PC-9 (cell line): ENCODE data around the gene USH1G. TPM values are rescaled to one million over a fixed set of nuclear protein-coding genes. Genes with fewer than 3 reads are reported as not detected.

Source experiments
- BruUV-seq: library from RNA; stranded (reverse); fragments of 400-500 nt; replicated peaks from 2 replicates; lab custom pipeline; 2021; lab: Mats Ljungman, UMichigan
- CTCF ChIA-PET: fragments of 300-600 bp; sonication (Branson Sonifier 250); formaldehyde crosslinking; loops from one replicate; lab custom pipeline; 2022; ENCODE audit warnings: antibody characterized with exemption; lab: Charles Lee
- POLR2A ChIA-PET: fragments of 300-600 bp; sonication (Branson Sonifier 250); formaldehyde crosslinking; loops from one replicate; lab custom pipeline; 2022; ENCODE audit warnings: antibody characterized with exemption; ENCODE audit not compliant: unreplicated experiment; lab: Charles Lee
- DNase-seq, 2 experiments: peaks; one replicate each; pipeline versions ENCODE4 v3.0.0 to v3.0.0-alpha.2; 2015 to 2022; ENCODE audit warnings: mixed read lengths in 1 of 2
- H2AFZ ChIP-seq: fragments of 200-600 bp; sonication (generic); 2 replicates; pipeline ENCODE4 v1.8.1; 2017; ENCODE audit warnings: antibody characterized with exemption
- H3F3A ChIP-seq: fragments of 200-600 bp; sonication (generic); 2 replicates; pipeline ENCODE4 v1.8.1; 2017; ENCODE audit warnings: antibody characterized with exemption, mild to moderate bottlenecking, low read depth; ENCODE audit not compliant: insufficient read depth
- H3K27ac ChIP-seq: fragments of 200-600 bp; sonication (generic); 2 replicates; pipeline ENCODE4 v1.6.1; 2016; ENCODE audit warnings: mixed run types
- H3K27me3 ChIP-seq: fragments of 200-600 bp; sonication (generic); 2 replicates; pipeline ENCODE4 v1.6.1; 2016; ENCODE audit warnings: low read depth, mixed run types; ENCODE audit not compliant: insufficient read depth
- H3K36me3 ChIP-seq: fragments of 200-600 bp; sonication (generic); 2 replicates; pipeline ENCODE4 v1.6.1; 2016; ENCODE audit warnings: low read depth, mixed run types
- H3K4me1 ChIP-seq: fragments of 200-600 bp; sonication (generic); replicated peaks from 2 replicates; pipeline ENCODE4 v1.6.1; 2016; ENCODE audit warnings: mixed run types; ENCODE audit not compliant: insufficient read depth
- H3K4me2 ChIP-seq: fragments of 200-600 bp; sonication (generic); 2 replicates; pipeline ENCODE4 v1.6.1; 2017; ENCODE audit warnings: mixed run types
- H3K4me3 ChIP-seq: fragments of 200-600 bp; sonication (generic); 2 replicates; pipeline ENCODE4 v1.6.1; 2016; ENCODE audit warnings: mixed run types
- H3K79me2 ChIP-seq: fragments of 200-600 bp; sonication (generic); 2 replicates; pipeline ENCODE4 v1.6.1; 2017; ENCODE audit warnings: low read depth, mixed run types
- H3K9me2 ChIP-seq: fragments of 200-600 bp; sonication (generic); 2 replicates; pipeline ENCODE4 v1.8.1; 2017; ENCODE audit warnings: mild to moderate bottlenecking; ENCODE audit not compliant: insufficient read depth
- H3K9me3 ChIP-seq: fragments of 200-600 bp; sonication (generic); 2 replicates; pipeline ENCODE4 v1.8.1; 2016; ENCODE audit warnings: low read depth; ENCODE audit not compliant: insufficient read depth
- H4K20me1 ChIP-seq: fragments of 200-600 bp; sonication (generic); 2 replicates; pipeline ENCODE4 v1.8.1; 2017; ENCODE audit not compliant: insufficient read depth
- EZH2 ChIP-seq: fragments of 200-600 bp; sonication (generic); IDR thresholded peaks from 2 replicates; pipeline ENCODE4 v1.8.0; 2017; ENCODE audit warnings: antibody characterized with exemption, low read depth
- intact Hi-C: fragments of 100-400 bp; cut with micrococcal nuclease; formaldehyde crosslinking; loops from one replicate; pipeline ENCODE4 v1.10.0; 2022; ENCODE audit not compliant: unreplicated experiment
- total RNA-seq: library from RNA; stranded (reverse); gene quantifications from 2 replicates; pipeline ENCODE4 v1.2.3, GENCODE V29; 2021
- TF ChIP-seq, protein P1 (sequence below): fragments of 200-600 bp; sonication (generic); conservative IDR thresholded peaks from 2 replicates; pipeline ENCODE4 v1.6.1; 2017; ENCODE audit warnings: mixed run types, antibody characterized with exemption, mild to moderate bottlenecking, moderate library complexity

The USH1G gene
- total RNA-seq, 1 experiment from 2014 or later: 0.22 TPM

DNA sequence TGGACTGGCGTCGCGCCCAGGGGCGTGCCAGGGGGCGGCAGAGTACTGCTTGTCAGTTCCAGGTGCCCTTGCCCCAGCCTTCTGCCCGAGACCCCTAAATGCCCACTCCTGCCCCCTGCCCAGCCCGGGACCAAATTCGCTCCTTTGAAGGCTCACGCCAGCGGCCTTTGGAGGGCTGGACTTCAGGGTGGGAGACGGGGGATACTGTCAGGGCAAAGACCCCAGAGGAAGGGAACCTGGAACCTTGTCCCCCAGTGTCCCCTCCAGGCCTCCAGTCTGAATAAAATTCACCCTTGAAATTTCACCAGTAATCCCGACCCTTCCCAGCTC lies 13.4 kb upstream of the USH1G start:
- no peak overlapping the region for H3K4me3 ChIP-seq
- POLR2A ChIA-PET: no interaction called here
- no peak for DNase-seq
- no peaks in the 10 kb centered on the region for H3K36me3 ChIP-seq
- BruUV-seq: no TSS peak
- no peaks in the 10 kb centered on the region for H4K20me1 ChIP-seq
- intact Hi-C loops: no loop called here
- no peak overlapping the region for H3K27ac ChIP-seq
- H3K4me1 ChIP-seq: no peaks in the 10 kb centered on the region
- no peaks in the 10 kb centered on the region for H3K79me2 ChIP-seq
- H2AFZ ChIP-seq: no peak overlapping the region
- H3K4me2 ChIP-seq: no peak overlapping the region
- H3F3A ChIP-seq: no peaks in the 10 kb centered on the region
- CTCF ChIA-PET: no interaction called here
- peaks cover 46% of the 10 kb centered on the region for H3K27me3 ChIP-seq
- H3K9me2 ChIP-seq: no peaks in the 10 kb centered on the region
- no peak for TF ChIP-seq EZH2
- TF ChIP-seq, protein P1, sequence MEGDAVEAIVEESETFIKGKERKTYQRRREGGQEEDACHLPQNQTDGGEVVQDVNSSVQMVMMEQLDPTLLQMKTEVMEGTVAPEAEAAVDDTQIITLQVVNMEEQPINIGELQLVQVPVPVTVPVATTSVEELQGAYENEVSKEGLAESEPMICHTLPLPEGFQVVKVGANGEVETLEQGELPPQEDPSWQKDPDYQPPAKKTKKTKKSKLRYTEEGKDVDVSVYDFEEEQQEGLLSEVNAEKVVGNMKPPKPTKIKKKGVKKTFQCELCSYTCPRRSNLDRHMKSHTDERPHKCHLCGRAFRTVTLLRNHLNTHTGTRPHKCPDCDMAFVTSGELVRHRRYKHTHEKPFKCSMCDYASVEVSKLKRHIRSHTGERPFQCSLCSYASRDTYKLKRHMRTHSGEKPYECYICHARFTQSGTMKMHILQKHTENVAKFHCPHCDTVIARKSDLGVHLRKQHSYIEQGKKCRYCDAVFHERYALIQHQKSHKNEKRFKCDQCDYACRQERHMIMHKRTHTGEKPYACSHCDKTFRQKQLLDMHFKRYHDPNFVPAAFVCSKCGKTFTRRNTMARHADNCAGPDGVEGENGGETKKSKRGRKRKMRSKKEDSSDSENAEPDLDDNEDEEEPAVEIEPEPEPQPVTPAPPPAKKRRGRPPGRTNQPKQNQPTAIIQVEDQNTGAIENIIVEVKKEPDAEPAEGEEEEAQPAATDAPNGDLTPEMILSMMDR: no peak
- no peaks in the 10 kb centered on the region for H3K9me3 ChIP-seq

DNA sequence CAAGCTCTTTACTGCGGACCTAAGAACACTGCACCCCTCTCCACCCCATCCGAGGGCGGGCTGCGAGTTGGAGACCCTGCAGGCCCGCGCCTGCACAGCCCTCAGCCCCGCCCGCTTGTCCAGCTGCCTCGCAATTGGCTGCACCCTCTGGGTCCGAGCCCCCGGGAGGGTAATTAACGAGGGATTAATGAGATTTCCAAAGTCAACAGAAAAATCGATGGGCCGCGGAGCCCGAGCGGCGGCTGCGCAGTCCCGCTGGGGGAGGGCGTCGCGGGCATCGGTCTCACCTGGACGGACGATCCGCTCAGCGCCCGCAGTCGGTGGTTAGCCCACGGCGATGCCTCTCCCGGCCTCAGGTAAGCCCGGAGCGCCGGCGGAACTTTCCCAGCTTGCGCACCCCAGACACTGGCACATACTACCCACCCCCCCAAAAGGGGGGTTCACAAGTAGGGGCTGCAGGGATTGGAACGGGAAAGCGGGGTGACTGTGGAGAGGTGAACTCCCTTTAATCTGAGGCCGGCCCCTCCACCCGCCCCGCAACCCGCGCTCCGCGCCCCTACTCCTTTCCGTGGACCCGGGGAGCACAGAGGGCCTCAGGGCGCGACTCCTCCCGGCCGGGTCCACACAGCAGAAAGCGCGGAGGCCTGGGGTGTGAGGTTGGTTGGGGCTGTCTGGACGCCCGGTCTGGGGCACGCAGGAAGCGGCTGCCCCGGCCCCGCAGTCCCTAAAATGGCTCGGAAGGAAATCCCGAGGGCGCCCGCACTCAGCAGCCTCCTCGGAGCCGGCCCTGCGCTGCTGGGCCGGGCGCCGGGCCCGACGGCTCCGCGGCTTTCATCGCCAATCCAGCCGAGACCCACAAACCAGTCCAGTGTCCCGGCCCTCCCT lies 12.8 kb upstream of the USH1G start, which contains the start of gene OTOP3:
OTOP3 (plus strand) TSS at position 314 of the 885 bp plus-strand sequence; CDS start at position 338, 24 bp downstream.
- peaks cover 46% of the 10 kb centered on the region for H3K27me3 ChIP-seq
- H3K36me3 ChIP-seq: no peaks in the 10 kb centered on the region
- H3K4me3 ChIP-seq: no peak within 1 kb of the TSS
- no peak within 1 kb of the TSS for H2AFZ ChIP-seq
- H3K27ac ChIP-seq: no peak within 1 kb of the TSS
- H3K4me1 ChIP-seq: no peaks in the 10 kb centered on the region
- no peaks in the 10 kb centered on the region for H3F3A ChIP-seq
- H3K9me3 ChIP-seq: no peaks in the 10 kb centered on the region
- no peaks in the 10 kb centered on the region for H3K79me2 ChIP-seq
- intact Hi-C loops: no loop called here
- ChIA-PET POLR2A (interaction anchor here (0.6 kb wide), 1 partner anchor 14 kb away, joined by 3 read pairs; no protein-coding TSS in a partner anchor), CTCF (no interaction called here)
- H3K4me2 ChIP-seq: no peak within 1 kb of the TSS
- TF ChIP-seq, protein P1: no peak
- TF ChIP-seq EZH2: no peak
- no TSS peak for BruUV-seq
- no peak for DNase-seq
- H4K20me1 ChIP-seq: no peaks in the 10 kb centered on the region
- H3K9me2 ChIP-seq: no peaks in the 10 kb centered on the region

DNA sequence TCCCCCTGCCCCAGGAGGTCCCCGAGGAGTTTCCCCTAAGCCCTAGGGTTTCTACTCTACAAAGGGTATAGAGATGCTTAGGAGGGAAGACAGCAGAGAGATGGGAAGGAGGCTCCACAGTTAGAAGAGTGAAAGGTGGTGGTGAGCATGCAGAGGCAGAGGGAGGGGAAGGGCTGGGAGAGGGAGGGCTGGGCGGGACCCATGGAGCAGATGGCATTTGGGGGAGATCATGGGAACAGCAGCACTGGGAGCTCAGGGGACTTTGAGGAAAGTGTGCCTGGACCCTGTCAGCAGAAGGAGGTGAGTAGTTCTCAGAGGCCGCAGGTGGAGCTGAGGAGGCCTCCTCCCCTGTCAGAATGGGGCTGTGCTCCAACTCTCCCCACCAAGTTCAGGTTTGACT lies 12.0 kb upstream of the USH1G start:
- Histone ChIP-seq H3K27me3 (peaks cover 46% of the 10 kb centered on the region), H3F3A (no peaks in the 10 kb centered on the region), H3K27ac (no peak overlapping the region), H4K20me1 (no peaks in the 10 kb centered on the region), H3K9me3 (no peaks in the 10 kb centered on the region), H3K9me2 (no peaks in the 10 kb centered on the region), H3K4me1 (no peaks in the 10 kb centered on the region), H3K4me2 (no peak overlapping the region), H3K4me3 (no peak overlapping the region), H2AFZ (no peak overlapping the region), H3K36me3 (no peaks in the 10 kb centered on the region), H3K79me2 (no peaks in the 10 kb centered on the region)
- POLR2A ChIA-PET: interaction anchor here (0.6 kb wide), 1 partner anchor 15 kb away, joined by 3 read pairs; no protein-coding TSS in a partner anchor
- TF ChIP-seq, protein P1: no peak
- TF ChIP-seq EZH2: no peak
- BruUV-seq: no TSS peak
- CTCF ChIA-PET: no interaction called here
- DNase-seq: no peak
- intact Hi-C loops: no loop called here
